Type B pancreatic cell (in vitro differentiated cells): ENCODE data around the gene PNPLA7. TPM values are rescaled to one million over a fixed set of nuclear protein-coding genes. Genes with fewer than 3 reads are reported as not detected.

Experiments used
- DNase-seq: peaks from one replicate; pipeline ENCODE4 v3.0.0; 2021; ENCODE audit warnings: mixed read lengths; ENCODE audit not compliant: unreplicated experiment; ENCODE audit errors: extremely low spot score
- H3K27ac Mint-ChIP-seq: 2 replicates; pipeline ENCODE4 v1.8.0; 2021; ENCODE audit warnings: mild to moderate bottlenecking, mixed read lengths
- H3K27me3 Mint-ChIP-seq: 2 replicates; pipeline ENCODE4 v1.8.0; 2021; ENCODE audit warnings: mixed read lengths
- H3K36me3 Mint-ChIP-seq: 2 replicates; pipeline ENCODE4 v1.8.0; 2021; ENCODE audit warnings: mixed read lengths
- H3K4me1 Mint-ChIP-seq: one replicate; pipeline ENCODE4 v1.8.0; 2021; ENCODE audit warnings: mixed read lengths; ENCODE audit not compliant: unreplicated experiment
- H3K4me3 Mint-ChIP-seq: 2 replicates; pipeline ENCODE4 v1.8.0; 2021; ENCODE audit warnings: mild to moderate bottlenecking, mixed read lengths
- H3K9me3 Mint-ChIP-seq: 2 replicates; pipeline ENCODE4 v1.8.0; 2021; ENCODE audit warnings: mixed read lengths
- CTCF ChIP-seq: fragments of 200-600 bp; sonication (generic); conservative IDR thresholded peaks from 2 replicates; pipeline ENCODE4 v1.5.0; 2021; ENCODE audit warnings: antibody characterized with exemption, mild to moderate bottlenecking
- total RNA-seq: library from RNA; stranded (reverse); gene quantifications from 2 replicates; pipeline ENCODE4 v1.2.1, GENCODE V29; 2021; ENCODE audit warnings: low replicate concordance

PNPLA7 gene
- total RNA-seq, 1 donor from 2014 or later, result 3.1 TPM

- peak overlapping the region; percentile 4 for H3K27ac Mint-ChIP-seq
- no peak overlapping the region for H3K4me3 Mint-ChIP-seq
- no peak for TF ChIP-seq CTCF
- H3K36me3 Mint-ChIP-seq, result no peaks in the 10 kb centered on the region
- H3K27me3 Mint-ChIP-seq, result peaks cover 7% of the 10 kb centered on the region
- H3K4me1 Mint-ChIP-seq, result peaks cover 5% of the 10 kb centered on the region
- DNase-seq, result no peak
- peaks cover 5% of the 10 kb centered on the region for H3K9me3 Mint-ChIP-seq
These were observed 51.5 kb downstream of the PNPLA7 start for GRCh38 chr9:137498720-137499150.

- peaks cover 5% of the 10 kb centered on the region for H3K9me3 Mint-ChIP-seq
- H3K4me3 Mint-ChIP-seq, result no peak overlapping the region
- TF ChIP-seq CTCF, result no peak
- no peak for DNase-seq
- H3K36me3 Mint-ChIP-seq, result no peaks in the 10 kb centered on the region
- H3K4me1 Mint-ChIP-seq, result peaks cover 5% of the 10 kb centered on the region
- H3K27me3 Mint-ChIP-seq, result peaks cover 7% of the 10 kb centered on the region
- no peak overlapping the region for H3K27ac Mint-ChIP-seq
These were observed 52.1 kb downstream of the PNPLA7 start for GRCh38 chr9:137497921-137498719.

GRCh38 chr9:137496601-137497375 is 53.4 kb downstream of the PNPLA7 start:
- Mint-ChIP-seq H3K4me3 (no peak overlapping the region), H3K36me3 (no peaks in the 10 kb centered on the region), H3K4me1 (no peaks in the 10 kb centered on the region), H3K27ac (no peak overlapping the region), H3K27me3 (peaks cover 2% of the 10 kb centered on the region), H3K9me3 (no peaks in the 10 kb centered on the region)
- no peak for TF ChIP-seq CTCF
- DNase-seq, result no peak

GRCh38 chr9:137494550-137495351 is 55.5 kb downstream of the PNPLA7 start:
- Mint-ChIP-seq H3K27ac (no peak overlapping the region), H3K9me3 (no peaks in the 10 kb centered on the region), H3K4me3 (no peak overlapping the region), H3K4me1 (no peaks in the 10 kb centered on the region), H3K36me3 (no peaks in the 10 kb centered on the region), H3K27me3 (no peaks in the 10 kb centered on the region)
- TF ChIP-seq CTCF, result no peak
- no peak for DNase-seq

- Mint-ChIP-seq H3K27me3 (no peaks in the 10 kb centered on the region), H3K4me3 (no peak overlapping the region), H3K9me3 (no peaks in the 10 kb centered on the region), H3K27ac (no peak overlapping the region), H3K4me1 (no peaks in the 10 kb centered on the region), H3K36me3 (no peaks in the 10 kb centered on the region)
- no peak for DNase-seq
- TF ChIP-seq CTCF, result no peak
These were observed 56.1 kb downstream of the PNPLA7 start for GRCh38 chr9:137494104-137494544.
